Calu3 (cell line): ENCODE results near the gene ZNF226. TPM values are rescaled to one million over a fixed set of nuclear protein-coding genes. Genes with fewer than 3 reads are reported as not detected.
A peak's percentile ranks its signal among the peaks of the same experiment; 100 is the strongest.
"Not testable (repeated sequence)": the region's sequence is repeated elsewhere in the genome, so short reads cannot be mapped to it uniquely, and the experiment has no call there.

ENCODE experiments used
- BruUV-seq: library from RNA; stranded (reverse); fragments of 400-500 nt; replicated peaks from 2 replicates; lab custom pipeline; 2021; lab: Mats Ljungman, UMichigan
- CTCF ChIA-PET: fragments of 300-600 bp; sonication (Branson Sonifier 250); formaldehyde crosslinking; loops from one replicate; lab custom pipeline; 2022; ENCODE audit warnings: antibody characterized with exemption; lab: Charles Lee
- DNase-seq: peaks from one replicate; pipeline ENCODE4 v3.0.0; 2022
- H3K27ac Mint-ChIP-seq: one replicate; pipeline ENCODE4 v1.8.0; 2022; ENCODE audit warnings: mixed read lengths; ENCODE audit not compliant: unreplicated experiment
- H3K27me3 Mint-ChIP-seq: one replicate; pipeline ENCODE4 v1.8.0; 2022; ENCODE audit warnings: mixed read lengths; ENCODE audit not compliant: unreplicated experiment
- H3K36me3 Mint-ChIP-seq: one replicate; pipeline ENCODE4 v1.8.0; 2022; ENCODE audit warnings: mild to moderate bottlenecking, moderate library complexity, mixed read lengths; ENCODE audit not compliant: insufficient read depth, unreplicated experiment
- H3K4me1 Mint-ChIP-seq: one replicate; pipeline ENCODE4 v1.8.0; 2022; ENCODE audit warnings: mild to moderate bottlenecking, low read depth, mixed read lengths; ENCODE audit not compliant: unreplicated experiment
- H3K4me3 Mint-ChIP-seq: one replicate; pipeline ENCODE4 v1.8.0; 2022; ENCODE audit warnings: mild to moderate bottlenecking, low read depth, moderate library complexity, mixed read lengths; ENCODE audit not compliant: unreplicated experiment
- H3K9me3 Mint-ChIP-seq: one replicate; pipeline ENCODE4 v1.8.0; 2022; ENCODE audit warnings: low read depth, mixed read lengths; ENCODE audit not compliant: unreplicated experiment
- CTCF ChIP-seq: fragments of 200-600 bp; IDR thresholded peaks from one replicate; pipeline ENCODE4 v1.8.0; 2022; ENCODE audit warnings: antibody characterized with exemption; ENCODE audit not compliant: unreplicated experiment
- intact Hi-C: fragments of 100-400 bp; cut with micrococcal nuclease; formaldehyde crosslinking; loops from one replicate; pipeline ENCODE4 v1.10.0; 2022; ENCODE audit not compliant: unreplicated experiment
- total RNA-seq: library from RNA; stranded (reverse); gene quantifications from 2 replicates; pipeline ENCODE4 v1.2.3, GENCODE V29; 2022

ZNF226 gene
- total RNA-seq, 1 experiment from 2014 or later: 25.0 TPM

- no TSS peak for BruUV-seq
- Mint-ChIP-seq H3K27me3 (no peaks in the 10 kb centered on the region), H3K9me3 (peaks cover 9% of the 10 kb centered on the region), H3K27ac (no peak overlapping the region), H3K4me3 (no peak overlapping the region), H3K4me1 (no peaks in the 10 kb centered on the region), H3K36me3 (peaks cover 10% of the 10 kb centered on the region)
- no peak for DNase-seq
- CTCF ChIA-PET: no interaction called here
- intact Hi-C loops: no loop called here
- no peak for TF ChIP-seq CTCF
Observed at GRCh38 chr19:44202470-44202869, 37.6 kb downstream of the ZNF226 start.

- TF ChIP-seq CTCF: no peak
- Mint-ChIP-seq H3K9me3 (peaks cover 9% of the 10 kb centered on the region), H3K4me3 (no peak overlapping the region), H3K27ac (no peak overlapping the region), H3K27me3 (no peaks in the 10 kb centered on the region), H3K36me3 (peaks cover 16% of the 10 kb centered on the region), H3K4me1 (no peaks in the 10 kb centered on the region)
- intact Hi-C loops: no loop called here
- DNase-seq: no peak
- CTCF ChIA-PET: no interaction called here
- BruUV-seq: no TSS peak
Observed at GRCh38 chr19:44202974-44203373, 38.1 kb downstream of the ZNF226 start.

GRCh38 chr19:44203877-44204276, 39.0 kb downstream of the ZNF226 start:
- H3K27ac Mint-ChIP-seq, H3K27me3 Mint-ChIP-seq, intact Hi-C loops, H3K4me1 Mint-ChIP-seq, DNase-seq, H3K9me3 Mint-ChIP-seq, BruUV-seq, H3K4me3 Mint-ChIP-seq: not testable (repeated sequence)
- CTCF ChIA-PET: interaction anchor here (0.7 kb wide), 1 partner anchor 143 kb away, joined by 5 read pairs; no protein-coding TSS in a partner anchor
- peaks cover 16% of the 10 kb centered on the region for H3K36me3 Mint-ChIP-seq

GRCh38 chr19:44204772-44205171, 39.9 kb downstream of the ZNF226 start:
- Mint-ChIP-seq H3K27ac (no peak overlapping the region), H3K9me3 (peaks cover 9% of the 10 kb centered on the region), H3K4me3 (no peak overlapping the region), H3K4me1 (no peaks in the 10 kb centered on the region), H3K27me3 (no peaks in the 10 kb centered on the region), H3K36me3 (peaks cover 16% of the 10 kb centered on the region)
- intact Hi-C loops: loop anchor here (5.0 kb wide), 1 partner anchor 92 kb away; the partner anchor contains the start of gene ZNF225
- DNase-seq: no peak
- CTCF ChIA-PET: no interaction called here
- TF ChIP-seq CTCF: no peak
- no TSS peak for BruUV-seq

GRCh38 chr19:44207126-44207803, 42.4 kb downstream of the ZNF226 start:
- CTCF ChIA-PET: interaction anchor here (0.5 to 1.3 kb wide), 5 partner anchors 43 to 1146 kb away, joined by 3 to 5 read pairs (median 3); partner anchors contain the start of genes ZNF180, ZNF226 and ZNF235
- Mint-ChIP-seq H3K4me3 (peak overlapping the region; percentile 88), H3K4me1 (no peaks in the 10 kb centered on the region), H3K27ac (peak overlapping the region; percentile 75), H3K9me3 (peaks cover 6% of the 10 kb centered on the region), H3K36me3 (peaks cover 20% of the 10 kb centered on the region), H3K27me3 (no peaks in the 10 kb centered on the region)
- no TSS peak for BruUV-seq
- peak; percentile 94 for DNase-seq
- intact Hi-C loops: loop anchor here (1.0 to 5.0 kb wide), 2 partner anchors 43 to 95 kb away; partner anchors contain the start of gene ZNF225
- TF ChIP-seq CTCF: no peak
